ENCODE results near the gene AGPAT3. TPM values are rescaled to one million over a fixed set of nuclear protein-coding genes. Genes with fewer than 3 reads are reported as not detected.

AGPAT3 gene
- total RNA-seq, 1 experiment from 2014 or later, result 13.0 TPM

DNA sequence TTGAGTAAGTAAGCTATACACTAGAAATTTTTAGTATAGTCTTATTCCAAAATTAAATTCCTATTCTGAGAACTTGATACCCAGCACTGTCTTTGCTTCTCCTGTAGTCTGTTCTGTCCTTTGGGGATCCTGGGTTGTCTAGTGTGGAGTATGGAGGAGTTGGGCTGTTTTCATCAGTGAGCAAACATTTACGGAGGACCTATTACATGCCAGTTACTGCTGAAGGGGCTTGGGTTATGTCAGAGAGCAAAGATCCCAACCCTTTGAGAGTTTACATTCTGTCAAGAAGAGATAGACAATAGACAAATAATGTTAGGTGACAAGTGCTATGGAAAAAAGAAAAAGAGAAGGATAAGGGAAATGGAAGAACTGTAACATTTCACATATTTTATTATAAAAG lies 156.0 kb downstream of the AGPAT3 start:
- no peak overlapping the region for H4K8ac ChIP-seq (replicated peaks; ENCODE audit: insufficient read length, low read depth, low read length)
- H3K4ac ChIP-seq (ENCODE audit: low read depth, low read length), result no peak overlapping the region
- Mint-ChIP-seq H3K4me3 (no peak overlapping the region), H3K36me3 (ENCODE audit: insufficient read depth in 1 of 3, low read depth in 3 of 3) (no peaks in the 10 kb centered on the region), H3K4me1 (peaks cover 20 to 23% of the 10 kb centered on the region in 2 experiments), H3K27ac (peak overlapping the region in 2 of 3 experiments; percentile 3 to 8; a peak in 2 of 7 replicates), H3K9me3 (no peaks in the 10 kb centered on the region), H3K27me3 (ENCODE audit: low read depth) (no peaks in the 10 kb centered on the region)
- H3K18ac ChIP-seq (ENCODE audit: insufficient read length, low read depth, low read length), result no peak overlapping the region
- no peak overlapping the region for H2BK15ac ChIP-seq (ENCODE audit: low read depth, low read length)
- H2AFZ ChIP-seq (ENCODE audit: low read length), result no peak overlapping the region
- H4K5ac ChIP-seq (ENCODE audit: insufficient read length, low read depth, low read length), result no peak overlapping the region
- no peak for DNase-seq
- H3K14ac ChIP-seq (ENCODE audit: insufficient read depth, low read length), result no peak overlapping the region
- no peak overlapping the region for H2BK12ac ChIP-seq (ENCODE audit: insufficient read length, low read depth, low read length)
- TF ChIP-seq CTCF (conservative IDR thresholded peaks at IDR 0.05), result no peak
- H4K20me1 ChIP-seq (ENCODE audit: control insufficient read depth, insufficient read depth, insufficient read length), result no peaks in the 10 kb centered on the region
- no peak overlapping the region for H2AK5ac ChIP-seq (ENCODE audit: insufficient read length, low read length)
- peaks cover 2% of the 10 kb centered on the region for H3K79me1 ChIP-seq (ENCODE audit: insufficient read depth, low read depth, low read length, poor library complexity, severe bottlenecking)
- no peak overlapping the region for H3K27ac ChIP-seq (ENCODE audit: insufficient read length, low read depth, low read length)
- WGBS (ENCODE audit: extremely low coverage, insufficient read length, low lambda C conversion rate), result no CpG with 5 or more reads among the region's 1 CpG
- no peak overlapping the region for H2BK5ac ChIP-seq (ENCODE audit: insufficient read length, low read length)
- H2BK120ac ChIP-seq (ENCODE audit: low read depth, low read length, poor library complexity, severe bottlenecking), result no peak overlapping the region
- no peaks in the 10 kb centered on the region for H3K9me3 ChIP-seq (ENCODE audit: control insufficient read depth, low read depth, low read length)
- H3K27me3 ChIP-seq (ENCODE audit: insufficient read depth, low read length), result no peaks in the 10 kb centered on the region
- H3K4me1 ChIP-seq (ENCODE audit: insufficient read depth, low read length), result peaks cover 3% of the 10 kb centered on the region; the same call in 1 of the 2 replicates
- H3T11ph ChIP-seq (ENCODE audit: low read length), result no peak overlapping the region
- no peak overlapping the region for H2BK20ac ChIP-seq (ENCODE audit: low read depth, low read length, poor library complexity, severe bottlenecking)
- no peaks in the 10 kb centered on the region for H3K23me2 ChIP-seq (ENCODE audit: insufficient read length, low read depth, low read length, poor library complexity, severe bottlenecking)
- peaks cover 43% of the 10 kb centered on the region; the same call in 1 of the 2 replicates for H3K79me2 ChIP-seq (ENCODE audit: insufficient read depth, low read length)
- no peak overlapping the region for H4K91ac ChIP-seq (ENCODE audit: insufficient read length, low read depth, low read length)
- H3K56ac ChIP-seq (ENCODE audit: insufficient read length, low read depth, low read length), result no peak overlapping the region
- no peak overlapping the region for H3K23ac ChIP-seq (ENCODE audit: insufficient read length, low read depth, low read length)
- H3K4me2 ChIP-seq (ENCODE audit: insufficient read depth, insufficient read length, low read length), result no peak overlapping the region
- no peak overlapping the region for H3K9ac ChIP-seq (ENCODE audit: extremely low read depth, insufficient read length, low read length)
